CD4-positive, CD25-positive, alpha-beta regulatory T cell (primary cell): ENCODE data around the gene CTAG1B. TPM values are rescaled to one million over a fixed set of nuclear protein-coding genes. Genes with fewer than 3 reads are reported as not detected.
"Not testable (repeated sequence)": the region's sequence is repeated elsewhere in the genome, so short reads cannot be mapped to it uniquely, and the experiment has no call there.

ENCODE experiments used
- ATAC-seq, 2 donors: fragments of 150-1000 bp; cut with Tn5 transposase; one replicate each; pipeline ENCODE4 v1.10.0; 2021; ENCODE audit warnings: low read depth in 2 of 2, moderate number of reproducible peaks in 2 of 2, moderate library complexity in 1 of 2
- DNase-seq, 3 donors: peaks; one replicate each; pipeline versions ENCODE4 v3.0.0 to v3.0.0-alpha.2; 2012 to 2022; ENCODE audit warnings: mixed read lengths in 1 of 3
- H3K27ac ChIP-seq: one replicate; pipeline ENCODE4 v1.7.0; 2013; ENCODE audit warnings: mild to moderate bottlenecking, low read length; ENCODE audit not compliant: insufficient read depth, poor library complexity, severe bottlenecking
- H3K27me3 ChIP-seq: one replicate; pipeline ENCODE4 v1.7.0; 2013; ENCODE audit warnings: low read length; ENCODE audit not compliant: control insufficient read depth, insufficient read depth
- H3K36me3 ChIP-seq: one replicate; pipeline ENCODE4 v1.7.0; 2013; ENCODE audit warnings: mild to moderate bottlenecking, low read length, moderate library complexity; ENCODE audit not compliant: control insufficient read depth, insufficient read depth
- H3K4me1 ChIP-seq: 2 replicates; pipeline ENCODE4 v1.7.0; 2013; ENCODE audit warnings: mild to moderate bottlenecking, low read length; ENCODE audit not compliant: insufficient read depth, control insufficient read depth, poor library complexity, severe bottlenecking
- H3K4me3 ChIP-seq: one replicate; pipeline ENCODE4 v1.7.0; 2013; ENCODE audit warnings: low read depth, mild to moderate bottlenecking, low read length, moderate library complexity
- H3K9me3 ChIP-seq, 2 experiments: 1 replicate in 1 of 2; 2 replicates in 1 of 2; pipeline ENCODE4 v1.7.0; 2013; ENCODE audit warnings: low read length in 2 of 2, mild to moderate bottlenecking in 1 of 2, moderate library complexity in 1 of 2; ENCODE audit not compliant: control insufficient read depth in 2 of 2
- H3K27ac Mint-ChIP-seq, 3 donors: one replicate each; pipeline ENCODE4 v1.8.0; 2020 to 2022; ENCODE audit warnings: mild to moderate bottlenecking in 3 of 3, mixed read lengths in 3 of 3, moderate library complexity in 2 of 3
- H3K27me3 Mint-ChIP-seq: one replicate; pipeline ENCODE4 v1.8.0; 2022; ENCODE audit warnings: mild to moderate bottlenecking, mixed read lengths
- H3K36me3 Mint-ChIP-seq: one replicate; pipeline ENCODE4 v1.8.0; 2020; ENCODE audit warnings: mixed read lengths
- H3K4me1 Mint-ChIP-seq, 4 donors: one replicate each; pipeline ENCODE4 v1.8.0; 2020 to 2022; ENCODE audit warnings: mixed read lengths in 4 of 4, mild to moderate bottlenecking in 1 of 4
- H3K4me3 Mint-ChIP-seq, 4 donors: one replicate each; pipeline ENCODE4 v1.8.0; 2020 to 2022; ENCODE audit warnings: mild to moderate bottlenecking in 4 of 4, mixed read lengths in 4 of 4, moderate library complexity in 3 of 4
- H3K9me3 Mint-ChIP-seq, 7 donors: one replicate each; pipeline ENCODE4 v1.8.0; 2020 to 2022; ENCODE audit warnings: mixed read lengths in 7 of 7, mild to moderate bottlenecking in 3 of 7, moderate library complexity in 2 of 7
- polyA plus RNA-seq, 4 donors: library from polyadenylated mRNA; unstranded; fragments of 300-500 nt; fragmentation: Illumina TruSeq; gene quantifications; one replicate each; pipeline ENCODE4 v1.2.3, GENCODE V29; 2021
- total RNA-seq: library from RNA; stranded (reverse); gene quantifications from one replicate; pipeline ENCODE4 v1.2.3, GENCODE V29; 2022

The CTAG1B gene
- total and polyA plus RNA-seq, 5 donors from 2014 or later = not detected

DNA sequence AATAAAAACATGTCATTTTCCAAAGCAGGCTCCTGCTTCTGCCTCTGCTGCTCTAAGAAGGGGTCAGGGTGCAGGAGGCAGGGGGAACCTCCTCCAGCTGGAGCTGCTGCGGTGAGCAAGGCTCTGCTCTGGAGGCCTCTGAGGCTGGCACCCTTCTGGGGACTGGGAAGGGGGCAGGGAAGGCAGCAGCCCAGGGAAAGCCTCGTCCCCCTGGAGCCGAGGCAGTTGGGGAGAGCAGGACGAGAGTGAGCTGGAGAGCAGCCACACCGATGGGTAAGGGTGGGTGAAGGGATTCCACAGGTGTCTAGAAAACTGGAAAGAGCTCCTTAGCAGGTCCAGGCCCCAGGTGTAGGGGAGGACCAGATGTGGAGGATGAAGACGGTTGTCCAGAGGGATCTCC lies 36.3 kb upstream of the CTAG1B start:
- no peaks in the 10 kb centered on the region for H3K4me1 Mint-ChIP-seq
- H3K4me3 ChIP-seq = no peak overlapping the region
- no peaks in the 10 kb centered on the region for H3K27me3 ChIP-seq
- H3K36me3 Mint-ChIP-seq = no peaks in the 10 kb centered on the region
- no peak overlapping the region for H3K27ac ChIP-seq
- H3K27me3 Mint-ChIP-seq = peaks cover 4% of the 10 kb centered on the region
- ATAC-seq (no peak), DNase-seq (no peak)
- H3K4me3 Mint-ChIP-seq = no peak overlapping the region
- H3K9me3 Mint-ChIP-seq = peaks cover 0 to 2% (median 0%) of the 10 kb centered on the region in 7 donors
- no peaks in the 10 kb centered on the region for H3K4me1 ChIP-seq
- H3K27ac Mint-ChIP-seq = no peak overlapping the region
- no peaks in the 10 kb centered on the region for H3K36me3 ChIP-seq
- H3K9me3 ChIP-seq = no peaks in the 10 kb centered on the region

GRCh38 chrX:154654925-154655324 lies 35.8 kb upstream of the CTAG1B start:
- Histone ChIP-seq H3K27ac (no peak overlapping the region), H3K4me3 (no peak overlapping the region), H3K9me3 (no peaks in the 10 kb centered on the region), H3K4me1 (no peaks in the 10 kb centered on the region), H3K27me3 (no peaks in the 10 kb centered on the region), H3K36me3 (no peaks in the 10 kb centered on the region)
- DNase-seq (no peak), ATAC-seq (no peak)
- no peaks in the 10 kb centered on the region for H3K36me3 Mint-ChIP-seq
- H3K27me3 Mint-ChIP-seq = peaks cover 4% of the 10 kb centered on the region
- H3K4me1 Mint-ChIP-seq = no peaks in the 10 kb centered on the region
- no peak overlapping the region for H3K27ac Mint-ChIP-seq
- no peak overlapping the region for H3K4me3 Mint-ChIP-seq
- H3K9me3 Mint-ChIP-seq = peaks cover 0 to 2% (median 0%) of the 10 kb centered on the region in 7 donors

DNA sequence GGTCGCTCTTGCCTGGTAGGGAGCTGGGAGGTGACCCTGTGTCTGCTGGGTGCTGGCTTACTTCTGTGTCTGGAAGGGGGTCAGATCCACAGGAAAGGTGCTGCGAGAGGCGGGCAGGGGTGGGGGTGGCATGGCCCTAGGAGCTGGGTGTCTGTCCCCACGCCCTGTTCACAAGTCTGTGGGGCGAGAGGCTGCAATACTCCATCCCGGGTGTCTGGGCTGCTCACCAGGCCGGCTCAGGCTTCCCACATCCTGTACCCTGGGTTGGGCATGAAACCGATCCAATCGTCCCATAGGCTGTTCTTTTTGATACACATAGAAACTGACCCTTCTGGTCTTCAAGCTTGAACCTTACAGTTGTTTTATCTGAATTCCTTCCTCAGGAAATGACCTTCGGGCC lies 35.3 kb upstream of the CTAG1B start:
- no peaks in the 10 kb centered on the region for H3K27me3 ChIP-seq
- Mint-ChIP-seq H3K27ac (no peak overlapping the region), H3K36me3 (no peaks in the 10 kb centered on the region), H3K4me3 (no peak overlapping the region), H3K9me3 (peaks cover 0 to 2% (median 0%) of the 10 kb centered on the region in 7 donors), H3K4me1 (no peaks in the 10 kb centered on the region), H3K27me3 (peaks cover 4% of the 10 kb centered on the region)
- no peak for ATAC-seq
- no peak overlapping the region for H3K4me3 ChIP-seq
- no peaks in the 10 kb centered on the region for H3K36me3 ChIP-seq
- no peak overlapping the region for H3K27ac ChIP-seq
- H3K4me1 ChIP-seq = no peaks in the 10 kb centered on the region
- H3K9me3 ChIP-seq = no peaks in the 10 kb centered on the region
- DNase-seq = no peak

DNA sequence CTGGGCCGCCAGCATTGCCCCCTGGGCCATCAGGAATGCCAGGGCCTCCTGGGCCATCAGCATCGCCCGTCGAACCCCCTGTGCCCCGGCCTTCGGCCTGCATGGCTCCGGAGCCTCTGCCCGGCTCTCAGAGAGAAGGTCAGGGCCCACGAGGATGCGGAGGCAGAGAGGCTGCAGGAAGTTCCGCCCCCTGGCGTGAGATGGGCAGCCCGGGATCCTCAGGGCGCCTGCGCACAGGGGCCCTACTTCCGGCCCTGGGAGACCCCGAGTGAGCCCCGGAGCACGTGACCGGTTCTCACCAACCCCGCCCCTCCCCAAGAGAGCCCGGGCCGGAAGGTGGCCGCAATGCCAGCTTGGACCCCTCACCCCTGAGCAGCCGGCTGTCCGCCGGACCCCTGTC lies 34.3 kb upstream of the CTAG1B start, which contains the start of gene CTAG2:
TSS of gene CTAG2 (minus strand) at position 167 of the 400 bp plus-strand sequence. CDS start at position 103, 64 bp downstream.
- H3K9me3 Mint-ChIP-seq, H3K4me1 ChIP-seq, H3K4me3 ChIP-seq, ATAC-seq, H3K9me3 ChIP-seq, H3K4me1 Mint-ChIP-seq, H3K36me3 ChIP-seq, DNase-seq, H3K36me3 Mint-ChIP-seq, H3K27ac ChIP-seq, H3K27me3 ChIP-seq, H3K27ac Mint-ChIP-seq, H3K27me3 Mint-ChIP-seq, H3K4me3 Mint-ChIP-seq: not testable (repeated sequence)

DNA sequence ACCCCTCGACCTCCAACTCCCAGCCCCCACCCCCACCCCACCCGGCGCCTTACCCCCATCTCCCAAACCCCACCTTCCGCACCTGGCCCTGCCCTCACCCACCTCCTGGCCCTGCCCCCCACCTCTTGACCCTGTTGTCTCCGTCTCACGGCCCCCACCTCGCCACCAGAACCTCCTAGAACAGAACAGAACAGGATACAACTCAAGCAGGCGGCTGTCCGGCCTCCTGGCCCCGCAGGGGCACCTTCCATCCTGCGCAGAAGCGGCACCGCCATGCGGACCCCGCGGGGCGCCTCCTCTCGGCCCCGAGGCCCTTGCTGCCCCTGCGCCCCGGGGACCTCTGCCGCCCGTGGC lies 33.9 kb upstream of the CTAG1B start:
- H3K27ac Mint-ChIP-seq = no peak overlapping the region
- no peak overlapping the region for H3K4me3 Mint-ChIP-seq

DNA sequence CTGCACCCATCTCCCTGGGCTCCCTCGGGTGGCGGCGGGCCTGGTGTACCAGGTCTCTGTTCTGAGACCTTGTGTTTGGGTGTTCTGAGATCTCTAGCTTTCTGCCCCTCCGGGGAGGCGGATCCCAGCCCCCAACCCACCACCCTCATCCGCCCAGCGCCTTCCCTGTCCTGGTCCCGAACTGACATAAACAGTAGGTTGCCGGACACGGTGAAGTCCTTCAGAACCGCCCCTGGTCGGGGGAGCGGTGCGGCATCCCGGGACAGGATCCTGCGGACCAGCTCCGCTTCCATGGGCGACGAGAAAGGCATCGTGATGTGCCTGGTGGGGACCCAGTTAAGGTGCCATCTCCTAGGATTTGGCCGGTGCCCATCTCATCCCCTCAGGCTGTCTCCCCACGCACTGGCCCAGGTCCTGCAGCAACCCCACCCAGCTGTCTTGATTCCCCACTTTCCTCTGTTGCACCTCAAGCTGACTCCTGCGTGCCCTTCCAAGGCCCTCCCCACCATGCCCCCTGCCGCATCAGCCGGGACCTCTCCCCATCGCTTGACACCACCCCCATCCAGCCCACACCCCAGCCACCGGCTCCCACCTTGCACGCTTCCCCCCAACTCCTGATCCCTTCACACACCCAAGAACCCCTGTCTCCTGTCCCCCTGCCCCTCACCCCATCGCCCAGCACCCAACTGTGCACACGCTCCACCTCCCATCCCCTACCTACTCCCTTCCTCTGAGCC lies 33.4 kb upstream of the CTAG1B start:
- ATAC-seq (no peak), DNase-seq (no peak)
- Histone ChIP-seq H3K4me3 (no peak overlapping the region), H3K9me3 (no peaks in the 10 kb centered on the region), H3K27me3 (no peaks in the 10 kb centered on the region), H3K27ac (no peak overlapping the region), H3K36me3 (no peaks in the 10 kb centered on the region), H3K4me1 (no peaks in the 10 kb centered on the region)
- H3K27ac Mint-ChIP-seq = no peak overlapping the region
- H3K4me1 Mint-ChIP-seq = no peaks in the 10 kb centered on the region
- no peak overlapping the region for H3K4me3 Mint-ChIP-seq
- H3K9me3 Mint-ChIP-seq = peaks cover 0 to 2% (median 0%) of the 10 kb centered on the region in 7 donors
- H3K27me3 Mint-ChIP-seq = peaks cover 4% of the 10 kb centered on the region
- no peaks in the 10 kb centered on the region for H3K36me3 Mint-ChIP-seq

More for the DNA sequence above, 33.9 kb upstream of the CTAG1B start:
- DNase-seq (no peak), ATAC-seq (no peak)
- Mint-ChIP-seq H3K36me3 (no peaks in the 10 kb centered on the region), H3K4me1 (no peaks in the 10 kb centered on the region), H3K27me3 (peaks cover 4% of the 10 kb centered on the region), H3K9me3 (peaks cover 0 to 2% (median 0%) of the 10 kb centered on the region in 7 donors)
- Histone ChIP-seq H3K27me3 (no peaks in the 10 kb centered on the region), H3K4me1 (no peaks in the 10 kb centered on the region), H3K9me3 (no peaks in the 10 kb centered on the region), H3K36me3 (no peaks in the 10 kb centered on the region), H3K27ac (no peak overlapping the region), H3K4me3 (no peak overlapping the region)

DNA sequence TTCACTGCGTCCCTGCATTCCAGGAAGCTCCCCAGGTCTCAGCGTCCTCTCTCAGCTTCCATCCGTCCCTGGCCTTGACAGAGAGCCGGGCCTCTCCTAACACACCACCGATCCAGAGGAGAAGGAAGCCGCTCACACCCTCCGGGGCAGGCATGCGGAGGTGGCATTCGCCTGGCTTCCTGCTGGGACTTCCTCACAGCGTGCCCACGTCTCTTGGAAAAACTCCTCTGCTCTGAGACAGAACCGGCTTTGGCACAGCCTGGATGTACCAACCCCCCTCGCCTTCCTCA lies 31.1 kb upstream of the CTAG1B start:
- no peaks in the 10 kb centered on the region for H3K36me3 ChIP-seq
- no peak overlapping the region for H3K4me3 ChIP-seq
- no peaks in the 10 kb centered on the region for H3K36me3 Mint-ChIP-seq
- no peaks in the 10 kb centered on the region for H3K9me3 ChIP-seq
- H3K9me3 Mint-ChIP-seq = peaks cover 0 to 2% (median 0%) of the 10 kb centered on the region in 7 donors
- no peaks in the 10 kb centered on the region for H3K4me1 Mint-ChIP-seq
- no peak overlapping the region for H3K27ac ChIP-seq
- DNase-seq (no peak), ATAC-seq (no peak)
- H3K27me3 ChIP-seq = no peaks in the 10 kb centered on the region
- H3K27me3 Mint-ChIP-seq = peaks cover 4% of the 10 kb centered on the region
- no peak overlapping the region for H3K27ac Mint-ChIP-seq
- H3K4me3 Mint-ChIP-seq = no peak overlapping the region
- H3K4me1 ChIP-seq = no peaks in the 10 kb centered on the region

GRCh38 chrX:154649503-154650220 lies 30.6 kb upstream of the CTAG1B start:
- H3K4me3 Mint-ChIP-seq = no peak overlapping the region
- Histone ChIP-seq H3K36me3 (no peaks in the 10 kb centered on the region), H3K27ac (no peak overlapping the region), H3K9me3 (no peaks in the 10 kb centered on the region), H3K27me3 (no peaks in the 10 kb centered on the region), H3K4me1 (no peaks in the 10 kb centered on the region), H3K4me3 (no peak overlapping the region)
- no peaks in the 10 kb centered on the region for H3K36me3 Mint-ChIP-seq
- H3K4me1 Mint-ChIP-seq = no peaks in the 10 kb centered on the region
- H3K9me3 Mint-ChIP-seq = peaks cover 0 to 2% (median 0%) of the 10 kb centered on the region in 7 donors
- no peak for ATAC-seq
- H3K27ac Mint-ChIP-seq = no peak overlapping the region
- DNase-seq = no peak
- H3K27me3 Mint-ChIP-seq = no peaks in the 10 kb centered on the region
